Left ventricle myocardium superior (tissue), 1 donor: Measurements from ENCODE around the gene KRTAP10-3. TPM values are rescaled to one million over a fixed set of nuclear protein-coding genes. Genes with fewer than 3 reads are reported as not detected.
"Not testable (repeated sequence)": the region's sequence is repeated elsewhere in the genome, so short reads cannot be mapped to it uniquely, and the experiment has no call there.

Experiments used
- ATAC-seq: fragments of 200-7000 bp; cut with Tn5 transposase; one replicate; pipeline ENCODE4 v1.9.1; 2020; ENCODE audit warnings: mild to moderate bottlenecking, moderate library complexity
- DNase-seq: peaks from one replicate; pipeline ENCODE4 v3.0.0-alpha.2; 2020
- intact Hi-C: fragments of 100-400 bp; cut with micrococcal nuclease; formaldehyde crosslinking; loops from one replicate; pipeline ENCODE4 v1.11.0; 2022
- long read RNA-seq: library from polyadenylated mRNA; unstranded; transcript quantifications from one replicate; pipeline ENCODE4 v2.0.0, GENCODE V29; 2021
- total RNA-seq: library from RNA; stranded (reverse); fragmentation: NEBNext Ultra II Directional; extraction: Animal tissue kit (Norgen Biotek cat#: 25700); gene quantifications from one replicate; pipeline ENCODE4 v1.2.1, GENCODE V29; 2021
- donor health status: DM: no; HTN: yes; CAD: no; lungs with severe emphysema.

Gene KRTAP10-3, protein sequence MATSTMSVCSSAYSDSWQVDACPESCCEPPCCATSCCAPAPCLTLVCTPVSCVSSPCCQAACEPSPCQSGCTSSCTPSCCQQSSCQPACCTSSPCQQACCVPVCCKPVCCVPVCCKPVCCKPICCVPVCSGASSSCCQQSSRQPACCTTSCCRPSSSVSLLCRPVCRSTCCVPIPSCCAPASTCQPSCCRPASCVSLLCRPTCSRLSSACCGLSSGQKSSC
- total RNA-seq: not detected
- long read RNA-seq: 0 reads

DNA sequence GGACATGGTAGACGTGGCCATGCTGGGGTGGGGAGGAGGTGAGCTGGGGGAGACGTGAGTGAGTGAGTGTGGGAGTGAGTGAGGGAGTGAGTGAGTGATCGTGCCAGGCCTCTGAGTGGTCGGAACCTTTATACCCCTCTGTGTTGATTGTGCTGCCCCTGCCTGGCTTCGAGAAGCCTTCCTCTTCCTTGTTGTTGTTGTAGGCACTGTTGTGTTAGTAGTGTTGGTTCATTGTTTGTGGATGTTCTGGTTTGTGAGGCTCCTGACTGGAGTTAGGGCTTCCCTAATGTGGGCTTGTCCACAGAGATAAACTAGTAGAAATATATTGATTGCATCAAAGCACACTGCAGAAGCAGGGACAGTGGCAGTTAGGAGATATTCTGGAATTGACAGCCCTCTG is at the start of gene KRTAP10-3:
Gene KRTAP10-3, minus strand, starts transcription at position 101 of the 400 bp plus-strand sequence. Its CDS starts 80 bp downstream, at position 21.
- intact Hi-C loops: loop anchor here (10.0 kb wide), 1 partner anchor 64 kb away; no protein-coding TSS in a partner anchor
- ATAC-seq (no peak), DNase-seq (no peak)

DNA sequence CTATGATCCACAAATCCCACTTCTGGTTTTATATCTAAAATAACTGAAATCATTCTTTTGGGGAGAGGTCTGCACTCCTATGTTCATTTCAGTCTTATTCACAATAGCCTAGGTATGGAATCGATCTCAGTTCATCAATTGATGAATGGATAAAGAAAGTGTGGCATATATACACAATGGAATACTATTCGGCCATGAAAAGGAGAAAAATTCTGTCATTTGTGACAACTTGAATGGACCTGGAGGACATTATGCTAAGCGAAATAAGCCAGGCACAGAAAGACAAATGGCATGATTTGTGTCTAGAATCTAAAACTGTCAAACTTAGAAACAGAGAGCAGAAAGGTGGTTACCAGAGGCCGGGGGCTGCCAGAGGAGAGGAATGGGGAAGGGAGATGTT is 47.9 kb upstream of the KRTAP10-3 start:
- DNase-seq: no peak
- no peak for ATAC-seq
- intact Hi-C loops: no loop called here

DNA sequence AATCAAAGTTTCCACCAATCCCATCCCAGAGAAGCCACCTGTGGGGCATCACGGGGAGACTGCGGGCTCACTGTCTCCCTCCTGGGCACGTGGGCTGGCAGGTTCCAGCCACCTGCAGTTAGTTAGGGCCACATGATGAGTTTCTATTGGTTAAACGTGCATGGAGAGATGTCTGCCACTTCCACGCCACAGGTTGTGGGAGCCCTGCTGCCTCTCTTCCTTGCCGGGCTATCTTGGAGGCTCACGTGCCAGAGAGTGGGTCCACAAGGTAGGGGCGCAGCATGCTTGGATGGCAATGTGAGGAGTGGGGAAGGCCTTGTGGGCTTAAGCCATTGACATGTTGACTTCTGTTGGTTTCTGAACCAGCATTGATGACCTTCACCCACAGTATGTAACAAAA is 45.3 kb upstream of the KRTAP10-3 start:
- intact Hi-C loops: no loop called here
- DNase-seq (no peak), ATAC-seq (no peak)

DNA sequence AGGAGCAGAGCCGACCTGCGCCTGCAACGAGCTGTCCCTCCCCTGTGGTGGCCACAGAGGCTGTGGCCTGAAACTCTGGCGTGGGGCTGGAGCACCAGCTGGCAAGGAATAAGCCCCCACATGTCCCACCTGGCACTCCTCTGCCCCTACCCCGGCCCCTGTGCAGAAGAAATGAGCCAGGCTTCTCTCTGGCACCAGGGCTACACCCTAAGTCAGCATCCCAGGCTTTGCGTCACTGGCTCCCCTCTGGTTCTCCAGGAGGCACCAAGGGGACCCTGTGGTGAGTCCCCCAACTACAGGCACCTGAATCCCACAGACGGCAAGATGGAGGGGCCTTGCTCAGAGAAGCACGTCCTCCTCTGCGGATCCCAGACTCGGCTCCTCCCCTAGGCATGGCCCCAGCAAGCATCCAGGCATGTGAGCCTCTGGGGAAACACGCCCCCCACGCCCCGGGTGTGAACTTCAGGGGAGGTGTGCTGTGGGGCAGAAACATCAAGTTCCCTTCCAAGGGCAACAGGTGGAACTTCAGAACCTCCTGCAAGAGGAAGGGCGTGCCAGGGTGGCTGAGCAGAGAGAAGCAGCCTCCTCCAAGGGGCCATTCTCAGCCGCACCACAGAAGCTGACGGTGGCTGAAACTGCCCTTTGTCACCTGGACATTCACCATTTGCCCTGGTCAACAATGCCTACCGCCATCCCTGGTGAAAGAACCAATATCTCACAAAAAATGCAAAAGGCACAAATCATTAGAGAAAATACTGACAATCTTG is 44.7 kb upstream of the KRTAP10-3 start:
- no peak for ATAC-seq
- intact Hi-C loops: no loop called here
- no peak for DNase-seq

DNA sequence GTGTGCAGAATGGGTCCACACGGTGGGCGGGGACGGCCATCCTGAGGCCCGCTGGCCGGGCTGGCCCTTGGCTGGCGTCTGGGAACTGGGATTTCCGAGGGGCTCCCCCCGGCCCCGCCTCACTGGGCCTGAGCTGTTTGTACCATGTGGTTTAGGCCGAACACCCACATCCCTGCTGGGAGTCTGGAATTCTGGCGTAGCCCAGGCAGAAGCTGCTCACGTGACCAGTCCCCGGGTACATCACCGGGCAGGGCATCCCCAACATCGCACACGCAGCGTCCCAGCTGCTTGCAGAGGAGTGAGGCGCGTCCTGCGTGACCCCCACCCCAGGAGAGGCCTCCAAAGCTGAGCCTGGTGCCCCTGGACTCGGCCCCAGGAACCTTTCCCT is 43.9 kb upstream of the KRTAP10-3 start:
- ATAC-seq (no peak), DNase-seq (no peak)
- intact Hi-C loops: no loop called here

DNA sequence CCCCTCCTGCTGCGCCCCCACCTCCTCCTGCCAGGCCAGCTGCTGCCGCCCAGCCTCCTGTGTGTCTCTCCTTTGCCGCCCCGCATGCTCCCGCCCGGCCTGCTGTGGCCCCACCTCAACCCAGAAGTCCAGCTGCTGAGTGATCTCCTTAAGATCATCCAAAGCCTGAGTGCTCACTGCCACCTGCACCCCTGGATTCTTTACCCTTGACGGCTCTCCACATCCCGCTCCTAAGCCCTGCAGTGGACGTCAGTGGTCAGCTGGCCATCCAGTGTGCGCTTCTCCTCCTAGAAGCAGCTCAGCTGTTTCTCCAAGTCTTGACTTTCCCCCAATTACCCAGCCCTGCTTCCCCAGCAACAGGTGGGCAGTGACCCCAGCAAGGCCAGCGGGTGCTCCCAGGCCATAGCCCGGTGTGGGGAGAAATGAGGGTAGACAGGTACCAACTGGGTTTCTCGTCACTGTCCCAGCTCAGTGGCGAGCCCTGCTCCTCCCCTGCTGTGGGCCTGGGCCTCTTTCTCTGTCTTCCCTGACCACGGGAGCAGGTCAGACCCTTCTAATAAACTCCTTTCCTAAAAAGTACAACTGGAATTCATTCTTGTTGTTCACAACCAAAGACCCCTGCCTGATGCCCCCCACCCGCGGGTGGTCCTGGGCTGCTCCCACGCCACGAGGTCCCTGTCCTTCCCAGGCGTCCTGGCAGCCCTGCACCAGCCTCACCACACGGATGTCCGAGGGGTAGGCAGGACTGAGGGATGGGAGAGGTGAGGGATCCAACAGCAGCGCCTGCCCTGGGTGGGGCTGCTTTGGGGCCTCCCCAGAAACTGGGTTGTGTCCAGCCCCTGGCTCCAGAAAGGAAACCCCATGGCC is 43.2 kb upstream of the KRTAP10-3 start:
- DNase-seq: no peak
- intact Hi-C loops: no loop called here
- ATAC-seq: no peak

DNA sequence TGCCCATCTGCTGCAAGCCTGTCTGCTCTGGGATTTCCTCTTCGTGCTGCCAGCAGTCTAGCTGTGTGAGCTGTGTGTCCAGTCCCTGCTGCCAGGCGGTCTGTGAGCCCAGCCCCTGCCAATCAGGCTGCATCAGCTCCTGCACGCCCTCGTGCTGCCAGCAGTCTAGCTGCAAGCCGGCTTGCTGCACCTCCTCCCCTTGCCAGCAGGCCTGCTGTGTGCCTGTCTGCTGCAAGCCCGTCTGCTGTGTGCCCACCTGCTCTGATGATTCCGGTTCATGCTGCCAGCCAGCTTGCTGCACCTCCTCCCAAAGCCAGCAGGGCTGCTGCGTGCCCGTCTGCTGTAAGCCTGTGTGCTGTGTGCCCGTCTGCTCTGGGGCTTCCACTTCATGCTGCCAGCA is 42.5 kb upstream of the KRTAP10-3 start:
- intact Hi-C loops, DNase-seq: not testable (repeated sequence)
- peak; percentile 21 for ATAC-seq

DNA sequence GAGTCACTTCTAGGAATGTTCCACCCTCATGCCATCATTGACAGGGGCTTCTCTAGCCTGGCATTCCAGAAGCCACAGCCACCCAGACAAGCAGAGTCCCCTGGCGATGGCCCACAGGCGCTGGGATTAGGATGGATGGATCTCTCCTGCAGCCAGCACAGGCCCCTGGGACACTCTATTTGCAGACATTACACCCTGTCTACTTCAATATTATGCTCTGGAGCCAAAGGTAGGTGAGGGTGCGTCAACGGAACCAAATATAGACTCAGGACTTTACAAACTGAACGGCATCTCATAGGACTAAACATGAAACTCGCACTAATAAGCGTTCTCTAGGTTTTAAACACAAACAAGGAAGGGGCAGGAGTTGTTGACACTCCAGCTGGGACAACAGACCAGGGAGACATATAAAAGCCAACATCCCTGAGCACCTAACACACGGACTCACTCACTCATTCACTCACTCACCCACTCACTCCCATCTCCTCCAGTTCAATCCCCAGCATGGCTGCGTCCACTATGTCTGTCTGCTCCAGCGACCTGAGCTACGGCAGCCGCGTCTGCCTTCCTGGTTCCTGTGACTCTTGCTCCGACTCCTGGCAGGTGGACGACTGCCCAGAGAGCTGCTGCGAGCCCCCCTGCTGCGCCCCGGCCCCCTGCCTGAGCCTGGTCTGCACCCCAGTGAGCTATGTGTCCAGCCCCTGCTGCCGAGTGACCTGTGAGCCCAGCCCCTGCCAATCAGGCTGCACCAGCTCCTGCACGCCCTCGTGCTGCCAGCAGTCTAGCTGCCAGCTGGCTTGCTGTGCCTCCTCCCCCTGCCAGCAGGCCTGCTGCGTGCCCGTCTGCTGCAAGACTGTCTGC is 41.8 kb upstream of the KRTAP10-3 start, which contains the start of gene KRTAP10-7:
Gene KRTAP10-7, plus strand, starts transcription at position 480 of the 861 bp plus-strand sequence. Its CDS starts 25 bp downstream, at position 505.
- ATAC-seq: peak; percentile 51
- intact Hi-C loops, DNase-seq: not testable (repeated sequence)

DNA sequence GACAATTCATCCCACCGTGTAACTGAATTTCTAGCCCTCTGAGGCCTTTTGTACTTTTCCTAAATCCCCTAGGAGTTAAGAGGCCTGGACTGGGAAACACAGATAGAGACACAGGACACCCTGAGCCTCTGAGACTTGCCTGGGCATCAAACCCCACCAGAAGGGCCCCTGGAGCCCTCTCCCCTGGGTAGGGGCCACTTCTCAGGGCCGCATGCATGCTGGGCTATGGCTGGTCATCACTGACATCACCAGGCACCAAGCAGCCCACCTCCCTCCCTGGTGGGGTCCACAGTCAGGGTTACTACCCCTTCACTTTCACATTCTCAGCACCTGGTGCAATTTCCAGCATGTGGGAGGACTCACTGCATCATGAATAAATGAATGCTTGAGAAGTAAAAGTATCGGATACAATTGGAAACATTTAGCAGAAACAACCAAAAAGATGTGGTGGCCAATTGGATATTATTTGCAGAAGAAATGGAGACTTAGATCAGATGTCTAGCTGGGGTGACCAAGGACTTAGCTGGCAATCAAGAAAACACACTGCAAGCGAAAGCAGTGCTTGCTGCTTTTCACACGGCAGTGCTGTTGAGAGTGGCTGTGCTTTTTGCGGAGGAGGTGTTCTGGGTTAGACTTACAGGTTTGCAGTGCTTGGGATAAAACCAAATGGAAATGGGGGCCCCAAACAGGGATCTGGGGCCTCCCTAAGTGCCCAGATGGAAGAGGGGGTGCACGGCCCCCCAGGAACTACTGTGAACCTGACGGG is 40.9 kb upstream of the KRTAP10-3 start:
- ATAC-seq (no peak), DNase-seq (no peak)
- intact Hi-C loops: no loop called here

DNA sequence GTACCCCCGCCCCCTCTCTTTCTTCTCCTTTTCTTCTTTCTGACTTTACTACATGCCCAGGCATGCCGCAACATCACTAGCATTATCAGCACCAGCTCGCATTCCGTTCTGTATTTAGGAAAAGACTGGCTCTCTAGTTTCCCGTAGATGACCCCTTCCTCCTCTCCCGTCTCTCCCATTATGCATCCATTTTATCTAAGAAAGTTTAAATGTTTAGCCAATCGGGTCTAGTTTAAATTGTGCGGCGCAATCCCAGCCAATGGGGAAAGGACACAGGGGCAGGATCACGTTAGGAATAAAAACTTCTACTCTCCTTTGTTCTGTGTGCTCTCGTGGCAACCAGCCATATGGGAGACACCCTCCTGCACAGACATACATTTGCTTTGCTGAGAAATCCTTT is 39.5 kb upstream of the KRTAP10-3 start:
- ATAC-seq (no peak), DNase-seq (no peak)
- intact Hi-C loops: no loop called here

DNA sequence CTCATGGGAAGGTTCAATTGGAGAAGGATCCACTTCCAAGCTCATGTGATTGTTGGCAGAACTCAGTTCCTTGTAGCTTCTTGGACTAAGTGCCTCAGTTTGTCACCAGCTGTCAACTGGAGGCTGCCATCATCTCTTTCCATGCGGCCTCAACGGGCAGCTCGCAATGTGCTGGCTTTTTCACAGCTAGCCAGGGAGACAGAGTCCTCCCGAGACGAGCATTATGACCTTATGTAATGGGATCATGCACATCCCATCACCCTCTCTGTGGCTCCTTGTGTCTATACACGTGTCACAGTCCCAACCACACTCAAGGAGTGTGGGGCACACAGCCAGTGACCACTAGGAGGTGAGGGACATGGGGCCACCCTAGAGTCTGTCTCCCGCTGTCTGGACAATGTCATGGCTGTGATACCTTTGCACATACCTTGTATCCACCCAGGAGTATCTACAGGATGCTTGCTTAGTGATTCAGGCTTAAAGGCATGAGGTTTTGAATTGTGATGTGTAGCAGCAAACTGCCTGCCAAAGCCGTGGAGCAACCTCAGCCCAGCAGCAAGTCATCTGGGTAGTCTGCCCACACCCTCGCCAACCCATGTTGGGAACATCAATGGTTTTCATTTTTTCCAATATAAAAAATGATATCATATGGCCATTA is 37.6 kb upstream of the KRTAP10-3 start:
- intact Hi-C loops: no loop called here

DNA sequence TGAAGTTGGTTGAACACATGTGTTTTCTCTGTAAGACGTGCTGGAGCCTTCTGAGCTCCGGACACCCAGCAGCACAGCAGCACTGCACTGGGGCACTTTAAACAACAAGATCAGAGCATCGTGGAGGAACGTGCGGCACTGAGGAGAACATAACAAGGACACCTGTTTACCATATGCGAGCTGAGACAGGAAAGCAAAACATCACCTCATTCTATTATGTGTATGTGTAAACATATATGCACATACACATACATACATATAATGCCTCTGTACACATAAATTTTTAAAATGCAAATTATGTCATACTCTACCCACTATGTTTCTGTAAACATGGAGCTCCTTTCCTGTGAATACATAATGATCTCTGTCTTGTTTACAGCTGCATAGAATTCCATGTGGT is 36.9 kb upstream of the KRTAP10-3 start:
- intact Hi-C loops: no loop called here
- ATAC-seq (no peak), DNase-seq (no peak)

More for the DNA sequence above, 37.6 kb upstream of the KRTAP10-3 start:
- ATAC-seq (no peak), DNase-seq (no peak)

DNA sequence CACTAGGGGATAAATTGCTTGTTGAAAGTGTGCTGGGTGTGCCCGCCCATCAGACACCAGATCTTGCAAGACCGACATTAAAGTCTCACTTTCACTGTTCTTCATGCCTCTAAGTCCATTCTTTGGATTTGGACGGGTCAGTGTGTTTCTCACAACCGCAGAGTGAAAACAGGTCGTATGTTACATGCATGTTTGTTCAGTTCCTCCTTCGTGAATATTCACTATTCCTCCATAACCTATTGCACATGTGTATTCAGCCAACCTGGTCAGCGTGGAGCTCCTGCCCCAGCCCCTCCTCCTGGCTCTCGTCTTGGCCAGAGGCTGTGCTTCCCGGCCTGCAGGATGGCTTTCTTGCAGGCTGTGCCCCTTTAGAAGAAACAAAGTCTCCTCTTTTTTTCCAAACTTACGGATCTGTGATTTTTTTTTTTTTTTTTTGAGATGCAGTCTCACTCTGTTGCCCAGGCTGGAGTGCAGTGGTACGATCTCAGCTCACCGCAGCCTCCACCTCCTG is 35.9 kb upstream of the KRTAP10-3 start:
- DNase-seq: no peak
- intact Hi-C loops: no loop called here
- no peak for ATAC-seq

DNA sequence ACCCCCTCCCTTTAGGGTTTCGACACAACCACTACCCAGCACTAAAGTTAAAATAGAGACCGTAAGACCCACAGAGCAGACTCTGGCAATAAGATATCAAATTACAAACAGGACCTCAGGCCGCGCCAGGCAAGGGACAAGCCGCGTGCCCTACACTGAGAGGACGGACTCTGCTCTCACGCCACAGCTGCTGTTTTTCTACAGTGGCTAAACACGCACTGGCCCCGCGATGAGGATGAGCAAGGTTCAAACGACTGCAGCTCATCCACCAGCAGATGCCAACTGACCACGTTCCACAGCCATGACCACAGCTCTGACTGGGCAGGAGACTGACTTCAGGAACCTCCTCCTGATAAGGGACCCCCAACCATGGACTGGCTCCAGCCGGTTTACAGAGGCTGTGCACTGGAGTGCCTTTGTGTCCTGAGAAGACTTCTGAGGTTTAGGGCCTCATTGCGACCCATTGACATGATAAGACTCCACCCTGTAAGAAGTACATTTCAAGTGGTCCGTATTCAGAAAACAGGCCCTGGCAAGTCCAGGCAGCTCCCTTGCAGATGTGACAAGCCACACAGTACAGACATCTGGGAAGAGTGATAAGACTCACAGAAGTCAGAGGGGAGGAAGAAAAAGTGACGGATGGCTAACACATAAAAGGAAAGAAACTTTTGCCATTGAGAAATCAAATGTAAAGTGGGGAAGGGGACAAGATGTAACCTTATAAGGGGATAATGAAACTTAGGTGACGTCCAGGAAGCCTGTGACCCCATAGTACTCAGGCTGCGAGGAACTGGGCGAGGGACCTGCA is 35.2 kb upstream of the KRTAP10-3 start:
- DNase-seq: peak; percentile 37
- ATAC-seq: peak; percentile 62
- intact Hi-C loops: no loop called here

DNA sequence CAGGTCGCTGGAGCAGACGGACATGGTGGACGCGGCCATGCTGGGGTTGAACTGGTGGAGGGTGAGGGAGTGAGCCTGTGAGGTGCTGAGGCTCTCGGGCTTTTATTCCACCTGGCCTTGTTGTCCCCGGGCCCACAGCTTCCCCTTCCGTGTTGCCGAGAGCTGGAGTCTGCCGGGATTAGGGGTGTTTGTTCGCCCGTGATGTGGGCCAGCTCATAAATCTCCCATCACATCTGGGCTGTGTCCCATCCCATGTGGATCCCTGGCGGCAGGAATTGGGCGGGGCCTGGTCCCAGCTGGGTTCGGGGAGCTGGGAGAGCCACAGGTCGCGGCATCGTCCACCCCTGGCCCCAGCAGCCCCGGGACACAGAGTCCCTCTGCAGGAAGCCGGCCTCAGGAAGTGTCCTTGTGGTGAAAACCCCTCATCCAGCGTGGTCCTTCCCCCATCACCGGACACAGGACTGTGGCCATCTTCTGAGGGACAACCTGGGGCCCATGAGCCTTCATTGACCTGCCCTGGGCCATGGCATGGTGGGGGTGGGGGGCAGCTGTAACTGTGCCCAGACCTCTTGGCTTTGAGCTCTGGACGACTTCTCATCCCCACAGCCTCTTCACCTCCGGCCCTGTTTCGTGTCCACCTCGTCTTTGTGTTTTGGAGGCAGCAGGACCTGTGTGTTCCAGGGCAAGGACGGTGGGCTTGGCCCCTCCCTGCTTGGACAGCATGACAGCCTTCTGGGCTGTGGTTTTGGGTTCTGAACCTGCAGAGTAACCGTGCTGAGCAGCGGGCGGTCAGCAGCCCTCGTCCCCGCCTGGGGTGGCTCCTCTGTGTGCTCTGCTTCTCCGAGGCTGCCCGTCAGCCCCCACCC is 34.1 kb upstream of the KRTAP10-3 start, which contains the start of gene KRTAP10-6:
Gene KRTAP10-6, minus strand, starts transcription at position 60 of the 866 bp plus-strand sequence. Its CDS starts 21 bp downstream, at position 39.
- intact Hi-C loops: no loop called here
- ATAC-seq (peak; percentile 17), DNase-seq (no peak)

DNA sequence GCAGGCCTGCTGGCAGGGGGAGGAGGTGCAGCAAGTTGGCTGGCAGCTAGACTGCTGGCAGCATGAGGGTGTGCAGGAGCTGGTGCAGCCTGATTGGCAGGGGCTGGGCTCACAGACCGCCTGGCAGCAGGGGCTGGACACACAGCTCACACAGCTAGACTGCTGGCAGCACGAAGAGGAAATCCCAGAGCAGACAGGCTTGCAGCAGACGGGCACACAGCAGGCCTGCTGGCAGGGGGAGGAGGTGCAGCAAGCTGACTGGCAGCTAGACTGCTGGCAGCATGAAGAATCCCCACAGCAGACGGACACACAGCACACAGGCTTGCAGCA is 33.2 kb upstream of the KRTAP10-3 start:
- DNase-seq, intact Hi-C loops: not testable (repeated sequence)
- ATAC-seq: peak; percentile 58
